Astrocyte (in vitro differentiated cells and primary cell): ENCODE results near the gene TRMT2A. TPM values are rescaled to one million over a fixed set of nuclear protein-coding genes. Genes with fewer than 3 reads are reported as not detected.

Experiments used
- DNase-seq: peaks from one replicate; pipeline ENCODE4 v3.0.0-alpha.2; 2010; ENCODE audit warnings: low read depth
- FAIRE-seq: peaks from 2 replicates; lab custom pipeline; 2011; peaks lifted over from hg19 to GRCh38; lab: Jason Lieb, UNC
- H2AFZ ChIP-seq: 2 replicates; pipeline ENCODE4 v1.6.0; 2012; ENCODE audit warnings: low read depth, low read length, inconsistent platforms
- H3K27ac ChIP-seq: 2 replicates; pipeline ENCODE4 v1.5.1; 2011; ENCODE audit warnings: low read depth, low read length, inconsistent platforms
- H3K27me3 ChIP-seq: 2 replicates; pipeline ENCODE4 v1.6.0; 2011; ENCODE audit warnings: low read length, inconsistent platforms; ENCODE audit not compliant: insufficient read depth
- H3K36me3 ChIP-seq: 2 replicates; pipeline ENCODE4 v1.5.1; 2011; ENCODE audit warnings: low read length, inconsistent platforms; ENCODE audit not compliant: insufficient read depth
- H3K4me1 ChIP-seq: 2 replicates; pipeline ENCODE4 v1.5.1; 2011; ENCODE audit warnings: low read length, inconsistent platforms; ENCODE audit not compliant: insufficient read depth
- H3K4me2 ChIP-seq: 2 replicates; pipeline ENCODE4 v1.6.0; 2012; ENCODE audit warnings: low read length, inconsistent platforms
- H3K4me3 ChIP-seq: 2 replicates; pipeline ENCODE4 v1.5.1; 2011; ENCODE audit warnings: low read depth, mild to moderate bottlenecking, low read length, inconsistent platforms; ENCODE audit not compliant: insufficient read depth
- H3K79me2 ChIP-seq: 2 replicates; pipeline ENCODE4 v1.6.0; 2012; ENCODE audit warnings: mild to moderate bottlenecking, low read length, inconsistent platforms; ENCODE audit not compliant: insufficient read depth
- H3K9ac ChIP-seq: 2 replicates; pipeline ENCODE4 v1.6.0; 2012; ENCODE audit warnings: mild to moderate bottlenecking, low read length, inconsistent platforms
- H3K9me3 ChIP-seq: 2 replicates; pipeline ENCODE4 v1.5.1; 2012; ENCODE audit warnings: low read depth, mild to moderate bottlenecking, low read length, inconsistent platforms; ENCODE audit not compliant: insufficient read depth
- H4K20me1 ChIP-seq: 2 replicates; pipeline ENCODE4 v1.6.0; 2012; ENCODE audit warnings: low read length, inconsistent platforms; ENCODE audit not compliant: insufficient read depth
- H3K27ac Mint-ChIP-seq: one replicate; pipeline ENCODE4 v1.8.0; 2021; ENCODE audit warnings: mild to moderate bottlenecking, mixed read lengths; ENCODE audit not compliant: unreplicated experiment
- H3K27me3 Mint-ChIP-seq: one replicate; pipeline ENCODE4 v1.8.0; 2021; ENCODE audit warnings: low read depth, mixed read lengths; ENCODE audit not compliant: unreplicated experiment
- H3K36me3 Mint-ChIP-seq: one replicate; pipeline ENCODE4 v1.8.0; 2021; ENCODE audit warnings: low read depth, mixed read lengths; ENCODE audit not compliant: unreplicated experiment
- H3K4me1 Mint-ChIP-seq: one replicate; pipeline ENCODE4 v1.8.0; 2021; ENCODE audit warnings: low read depth, mixed read lengths; ENCODE audit not compliant: unreplicated experiment
- H3K4me3 Mint-ChIP-seq: one replicate; pipeline ENCODE4 v1.8.0; 2021; ENCODE audit warnings: mild to moderate bottlenecking, moderate library complexity, mixed read lengths; ENCODE audit not compliant: unreplicated experiment
- H3K9me3 Mint-ChIP-seq: one replicate; pipeline ENCODE4 v1.8.0; 2021; ENCODE audit warnings: mild to moderate bottlenecking, mixed read lengths; ENCODE audit not compliant: unreplicated experiment
- EZH2 ChIP-seq: IDR thresholded peaks from 2 replicates; pipeline ENCODE4 v1.6.1; 2012; ENCODE audit warnings: mild to moderate bottlenecking, low read length, inconsistent platforms; ENCODE audit not compliant: insufficient read depth
- total RNA-seq: library from RNA; stranded (reverse); gene quantifications from 2 replicates; pipeline ENCODE4 v1.2.1, GENCODE V29; 2021
- TF ChIP-seq, protein P1 (sequence below): IDR thresholded peaks from 2 replicates; pipeline ENCODE4 v1.5.1; 2011; ENCODE audit warnings: low read depth, mild to moderate bottlenecking, inconsistent platforms, low read length, moderate library complexity; ENCODE audit not compliant: insufficient read depth

Gene TRMT2A
- total RNA-seq, 1 donor from 2014 or later, result 32.9 TPM

DNA sequence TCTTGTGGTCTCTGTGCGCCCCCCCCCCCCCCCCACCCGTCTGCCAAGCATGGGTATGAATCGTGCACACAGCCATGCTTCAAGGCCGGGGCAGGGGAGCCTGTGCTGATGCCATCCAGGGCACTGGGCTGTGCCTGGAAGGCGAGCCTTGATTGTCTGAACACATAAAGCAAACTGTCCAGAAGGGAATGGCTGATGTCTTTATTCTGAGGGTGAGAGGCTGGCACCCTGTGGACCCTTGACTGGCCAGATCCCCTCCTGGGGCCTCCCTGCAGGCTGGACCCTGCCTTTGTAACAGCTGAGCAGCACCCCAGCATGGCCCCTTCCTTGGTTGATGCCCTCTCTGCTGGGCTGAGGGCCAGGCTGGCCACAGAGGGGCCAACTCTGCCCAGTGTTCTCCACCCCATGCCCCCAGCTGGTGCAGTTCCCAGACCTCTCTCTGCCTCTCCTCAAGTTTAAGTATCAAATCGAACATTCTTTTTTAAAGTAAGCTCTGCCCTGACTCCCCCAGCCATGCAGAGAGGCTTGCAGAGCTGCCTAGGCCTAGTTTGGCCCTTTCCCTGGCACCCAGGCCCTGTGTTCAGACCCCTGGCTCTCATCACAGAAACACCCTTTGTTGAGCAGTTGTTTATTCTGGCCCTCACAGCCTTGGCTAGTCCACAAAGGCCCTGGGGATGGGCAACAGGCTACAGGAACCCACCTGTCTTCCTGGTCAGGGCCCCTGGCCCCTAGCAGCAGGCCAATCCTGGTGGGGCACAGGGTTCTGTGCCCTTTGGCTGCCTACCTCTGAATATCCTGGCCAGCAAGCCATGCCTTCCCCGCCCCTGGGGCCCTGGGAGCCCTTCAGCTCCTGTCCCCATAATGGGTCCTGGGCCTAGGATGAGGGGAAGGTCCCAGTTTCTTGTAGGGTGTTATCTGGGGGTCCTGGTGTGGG is 5.1 kb downstream of the TRMT2A start:
- Histone ChIP-seq H3K36me3 (peaks cover 37% of the 10 kb centered on the region), H4K20me1 (peaks cover 65% of the 10 kb centered on the region), H3K9ac (no peak overlapping the region), H2AFZ (no peak overlapping the region), H3K27me3 (no peaks in the 10 kb centered on the region), H3K9me3 (no peaks in the 10 kb centered on the region), H3K4me2 (no peak overlapping the region), H3K4me1 (peaks cover 5% of the 10 kb centered on the region), H3K27ac (no peak overlapping the region), H3K79me2 (peaks cover 37% of the 10 kb centered on the region), H3K4me3 (no peak overlapping the region)
- TF ChIP-seq, protein P1, sequence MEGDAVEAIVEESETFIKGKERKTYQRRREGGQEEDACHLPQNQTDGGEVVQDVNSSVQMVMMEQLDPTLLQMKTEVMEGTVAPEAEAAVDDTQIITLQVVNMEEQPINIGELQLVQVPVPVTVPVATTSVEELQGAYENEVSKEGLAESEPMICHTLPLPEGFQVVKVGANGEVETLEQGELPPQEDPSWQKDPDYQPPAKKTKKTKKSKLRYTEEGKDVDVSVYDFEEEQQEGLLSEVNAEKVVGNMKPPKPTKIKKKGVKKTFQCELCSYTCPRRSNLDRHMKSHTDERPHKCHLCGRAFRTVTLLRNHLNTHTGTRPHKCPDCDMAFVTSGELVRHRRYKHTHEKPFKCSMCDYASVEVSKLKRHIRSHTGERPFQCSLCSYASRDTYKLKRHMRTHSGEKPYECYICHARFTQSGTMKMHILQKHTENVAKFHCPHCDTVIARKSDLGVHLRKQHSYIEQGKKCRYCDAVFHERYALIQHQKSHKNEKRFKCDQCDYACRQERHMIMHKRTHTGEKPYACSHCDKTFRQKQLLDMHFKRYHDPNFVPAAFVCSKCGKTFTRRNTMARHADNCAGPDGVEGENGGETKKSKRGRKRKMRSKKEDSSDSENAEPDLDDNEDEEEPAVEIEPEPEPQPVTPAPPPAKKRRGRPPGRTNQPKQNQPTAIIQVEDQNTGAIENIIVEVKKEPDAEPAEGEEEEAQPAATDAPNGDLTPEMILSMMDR, result no peak
- no peak for TF ChIP-seq EZH2
- Mint-ChIP-seq H3K27me3 (no peaks in the 10 kb centered on the region), H3K4me3 (no peak overlapping the region), H3K4me1 (no peaks in the 10 kb centered on the region), H3K36me3 (peaks cover 12% of the 10 kb centered on the region), H3K27ac (no peak overlapping the region), H3K9me3 (no peaks in the 10 kb centered on the region)
- no peak for FAIRE-seq
- DNase-seq, result no peak

GRCh38 chr22:20111045-20111688 is 5.9 kb downstream of the TRMT2A start:
- DNase-seq (peak; percentile 11), FAIRE-seq (no peak)
- Histone ChIP-seq H3K9ac (no peak overlapping the region), H3K36me3 (peaks cover 43% of the 10 kb centered on the region), H3K4me1 (peaks cover 4% of the 10 kb centered on the region), H2AFZ (no peak overlapping the region), H3K79me2 (peaks cover 37% of the 10 kb centered on the region), H3K4me2 (no peak overlapping the region), H3K27ac (no peak overlapping the region), H4K20me1 (peaks cover 73% of the 10 kb centered on the region), H3K27me3 (no peaks in the 10 kb centered on the region), H3K4me3 (no peak overlapping the region), H3K9me3 (no peaks in the 10 kb centered on the region)
- Mint-ChIP-seq H3K27me3 (no peaks in the 10 kb centered on the region), H3K4me1 (no peaks in the 10 kb centered on the region), H3K36me3 (peaks cover 12% of the 10 kb centered on the region), H3K9me3 (no peaks in the 10 kb centered on the region), H3K27ac (no peak overlapping the region), H3K4me3 (no peak overlapping the region)
- TF ChIP-seq, protein P1, result peak; percentile 48
- no peak for TF ChIP-seq EZH2
